PC-3 (cell line): ENCODE data around the gene NT5DC1. TPM values are rescaled to one million over a fixed set of nuclear protein-coding genes. Genes with fewer than 3 reads are reported as not detected.

Experiments
- ATAC-seq: fragments of 200-7000 bp; cut with Tn5 transposase; 2 replicates; pipeline ENCODE4 v1.9.1; 2020; ENCODE audit warnings: mild to moderate bottlenecking, moderate library complexity
- BruUV-seq: library from RNA; stranded (reverse); fragments of 400-500 nt; replicated peaks from 2 replicates; lab custom pipeline; 2021; lab: Mats Ljungman, UMichigan
- CTCF ChIA-PET: fragments of 300-600 bp; sonication (Branson Sonifier 250); formaldehyde crosslinking; loops from one replicate; lab custom pipeline; 2022; ENCODE audit warnings: antibody characterized with exemption; lab: Charles Lee
- POLR2A ChIA-PET: fragments of 300-600 bp; sonication (Branson Sonifier 250); formaldehyde crosslinking; loops from one replicate; lab custom pipeline; 2022; ENCODE audit warnings: antibody characterized with exemption; ENCODE audit not compliant: unreplicated experiment; lab: Charles Lee
- DNase-seq: peaks from one replicate; pipeline ENCODE4 v3.0.0-alpha.2; 2015
- H2AFZ ChIP-seq: fragments of 300-600 bp; sonication (generic); 2 replicates; pipeline ENCODE4 v1.6.0; 2016; ENCODE audit warnings: antibody characterized with exemption, low read length
- H3F3A ChIP-seq: fragments of 300-600 bp; sonication (generic); one replicate; pipeline ENCODE4 v1.6.0; 2017; ENCODE audit warnings: antibody characterized with exemption, low read length, control low read depth, mild to moderate bottlenecking; ENCODE audit not compliant: unreplicated experiment
- H3K27ac ChIP-seq: fragments of 300-600 bp; sonication (generic); 2 replicates; pipeline ENCODE4 v1.5.1; 2016; ENCODE audit warnings: mild to moderate bottlenecking, low read length
- H3K27me3 ChIP-seq: fragments of 300-600 bp; sonication (generic); 2 replicates; pipeline ENCODE4 v1.6.1; 2016; ENCODE audit warnings: low read length, mixed read lengths
- H3K36me3 ChIP-seq: fragments of 300-600 bp; sonication (generic); 2 replicates; pipeline ENCODE4 v1.6.1; 2016; ENCODE audit warnings: low read depth, mixed run types, low read length, mixed read lengths
- H3K4me1 ChIP-seq: fragments of 300-600 bp; sonication (generic); 2 replicates; pipeline ENCODE4 v1.5.1; 2016; ENCODE audit warnings: low read length; ENCODE audit not compliant: insufficient read depth
- H3K4me2 ChIP-seq: fragments of 300-600 bp; sonication (generic); 2 replicates; pipeline ENCODE4 v1.6.0; 2016; ENCODE audit warnings: low read length
- H3K4me3 ChIP-seq: fragments of 300-600 bp; sonication (generic); 2 replicates; pipeline ENCODE4 v1.5.1; 2016; ENCODE audit warnings: mild to moderate bottlenecking, low read length, mixed read lengths
- H3K79me2 ChIP-seq: fragments of 300-600 bp; sonication (generic); 2 replicates; pipeline ENCODE4 v1.6.1; 2017; ENCODE audit warnings: low read length, mixed read lengths
- H3K9ac ChIP-seq: fragments of 300-600 bp; sonication (generic); 2 replicates; pipeline ENCODE4 v1.6.0; 2016; ENCODE audit warnings: mild to moderate bottlenecking, low read length
- H3K9me2 ChIP-seq: fragments of 300-600 bp; sonication (generic); replicated peaks from 2 replicates; pipeline ENCODE4 v1.6.1; 2016; ENCODE audit warnings: mixed run types, low read length, mixed read lengths
- H3K9me3 ChIP-seq: fragments of 300-600 bp; sonication (generic); 2 replicates; pipeline ENCODE4 v1.6.1; 2016; ENCODE audit warnings: low read length, mixed read lengths
- H4K20me1 ChIP-seq: fragments of 300-600 bp; sonication (generic); 2 replicates; pipeline ENCODE4 v1.6.1; 2016; ENCODE audit warnings: low read length, mixed read lengths
- EZH2 ChIP-seq: fragments of 300-600 bp; sonication (generic); IDR thresholded peaks from one replicate; pipeline ENCODE4 v1.6.1; 2017; ENCODE audit warnings: antibody characterized with exemption, mild to moderate bottlenecking, low read length; ENCODE audit not compliant: unreplicated experiment
- EZH2phosphoT487 ChIP-seq: fragments of 300-600 bp; sonication (generic); IDR thresholded peaks from 2 replicates; pipeline ENCODE4 v1.6.1; 2018; ENCODE audit warnings: mild to moderate bottlenecking, antibody characterized with exemption, low read length, borderline replicate concordance
- intact Hi-C: fragments of 100-400 bp; cut with micrococcal nuclease; formaldehyde crosslinking; loops from 2 replicates; pipeline ENCODE4 v1.9.0; 2023
- total RNA-seq: library from RNA; depleted of rRNA; stranded (reverse); fragments of >200 nt; gene quantifications from 2 replicates; pipeline ENCODE4 v1.2.3, GENCODE V29; 2014
- TF ChIP-seq, protein P1 (sequence below): fragments of 300-600 bp; sonication (generic); conservative IDR thresholded peaks from 2 replicates; pipeline ENCODE4 v1.5.1; 2017; ENCODE audit warnings: antibody characterized with exemption, low read depth, mild to moderate bottlenecking, low read length

The NT5DC1 gene
- total RNA-seq, 1 experiment from 2014 or later = 11.3 TPM

DNA sequence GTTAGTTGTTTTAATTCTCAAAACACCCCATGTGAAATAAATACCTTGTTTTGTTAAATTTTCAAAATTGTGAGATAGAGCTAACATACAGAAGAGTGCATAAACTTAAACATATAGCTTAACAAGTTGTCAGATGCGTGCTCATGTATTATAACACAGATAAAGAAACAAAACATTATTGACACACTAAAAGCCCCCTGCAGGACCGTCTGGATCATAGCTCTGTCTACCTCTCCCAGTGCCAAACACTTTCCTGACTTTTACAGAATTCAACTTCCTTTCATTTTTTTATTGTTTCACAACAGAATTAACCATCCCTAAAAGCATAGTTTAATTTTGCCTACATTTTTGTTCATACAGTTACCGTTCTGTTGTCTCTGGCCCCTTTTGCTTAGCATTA, 22.1 kb upstream of the NT5DC1 start:
- Histone ChIP-seq H3K9me2 (no peaks in the 10 kb centered on the region), H3K27ac (no peak overlapping the region), H2AFZ (no peak overlapping the region), H3K4me3 (no peak overlapping the region), H3K9me3 (no peaks in the 10 kb centered on the region), H3K79me2 (no peaks in the 10 kb centered on the region), H4K20me1 (no peaks in the 10 kb centered on the region), H3K27me3 (no peaks in the 10 kb centered on the region), H3K4me2 (no peak overlapping the region), H3F3A (no peaks in the 10 kb centered on the region), H3K36me3 (no peaks in the 10 kb centered on the region), H3K4me1 (peaks cover 13% of the 10 kb centered on the region), H3K9ac (no peak overlapping the region)
- no TSS peak for BruUV-seq
- CTCF ChIA-PET = no interaction called here
- ATAC-seq (no peak), DNase-seq (no peak)
- POLR2A ChIA-PET = no interaction called here
- TF ChIP-seq, protein P1, sequence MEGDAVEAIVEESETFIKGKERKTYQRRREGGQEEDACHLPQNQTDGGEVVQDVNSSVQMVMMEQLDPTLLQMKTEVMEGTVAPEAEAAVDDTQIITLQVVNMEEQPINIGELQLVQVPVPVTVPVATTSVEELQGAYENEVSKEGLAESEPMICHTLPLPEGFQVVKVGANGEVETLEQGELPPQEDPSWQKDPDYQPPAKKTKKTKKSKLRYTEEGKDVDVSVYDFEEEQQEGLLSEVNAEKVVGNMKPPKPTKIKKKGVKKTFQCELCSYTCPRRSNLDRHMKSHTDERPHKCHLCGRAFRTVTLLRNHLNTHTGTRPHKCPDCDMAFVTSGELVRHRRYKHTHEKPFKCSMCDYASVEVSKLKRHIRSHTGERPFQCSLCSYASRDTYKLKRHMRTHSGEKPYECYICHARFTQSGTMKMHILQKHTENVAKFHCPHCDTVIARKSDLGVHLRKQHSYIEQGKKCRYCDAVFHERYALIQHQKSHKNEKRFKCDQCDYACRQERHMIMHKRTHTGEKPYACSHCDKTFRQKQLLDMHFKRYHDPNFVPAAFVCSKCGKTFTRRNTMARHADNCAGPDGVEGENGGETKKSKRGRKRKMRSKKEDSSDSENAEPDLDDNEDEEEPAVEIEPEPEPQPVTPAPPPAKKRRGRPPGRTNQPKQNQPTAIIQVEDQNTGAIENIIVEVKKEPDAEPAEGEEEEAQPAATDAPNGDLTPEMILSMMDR = no peak
- TF ChIP-seq EZH2phosphoT487 (no peak), EZH2 (no peak)
- intact Hi-C loops = no loop called here

DNA sequence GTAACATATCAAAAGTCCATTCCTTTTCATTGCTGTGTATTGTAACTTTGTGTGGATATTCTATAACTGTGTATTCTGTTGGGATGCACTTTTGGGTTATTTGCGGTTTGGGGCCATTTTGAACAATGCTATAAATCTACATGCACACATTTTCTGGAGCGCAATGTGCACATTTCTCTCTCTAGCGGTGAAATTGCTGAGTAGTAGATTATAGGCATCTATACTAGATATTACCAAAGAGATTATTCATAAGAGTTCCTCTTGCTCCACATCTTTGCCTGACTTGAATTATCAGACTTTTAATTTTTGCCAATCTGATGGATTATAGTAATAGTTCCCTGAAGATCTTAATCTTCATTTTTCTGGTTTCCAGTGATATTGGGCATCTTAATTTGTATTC, 21.7 kb upstream of the NT5DC1 start:
- ChIA-PET CTCF (no interaction called here), POLR2A (no interaction called here)
- Histone ChIP-seq H3K9me2 (no peaks in the 10 kb centered on the region), H3K9ac (no peak overlapping the region), H2AFZ (no peak overlapping the region), H3K36me3 (no peaks in the 10 kb centered on the region), H3K9me3 (no peaks in the 10 kb centered on the region), H3K27me3 (no peaks in the 10 kb centered on the region), H4K20me1 (no peaks in the 10 kb centered on the region), H3K79me2 (no peaks in the 10 kb centered on the region), H3K4me3 (no peak overlapping the region), H3K4me2 (no peak overlapping the region), H3K27ac (no peak overlapping the region), H3F3A (no peaks in the 10 kb centered on the region), H3K4me1 (peaks cover 8% of the 10 kb centered on the region)
- no peak for TF ChIP-seq EZH2phosphoT487
- TF ChIP-seq, protein P1 = no peak
- TF ChIP-seq EZH2 = no peak
- ATAC-seq (no peak), DNase-seq (no peak)
- BruUV-seq = no TSS peak
- intact Hi-C loops = no loop called here

DNA sequence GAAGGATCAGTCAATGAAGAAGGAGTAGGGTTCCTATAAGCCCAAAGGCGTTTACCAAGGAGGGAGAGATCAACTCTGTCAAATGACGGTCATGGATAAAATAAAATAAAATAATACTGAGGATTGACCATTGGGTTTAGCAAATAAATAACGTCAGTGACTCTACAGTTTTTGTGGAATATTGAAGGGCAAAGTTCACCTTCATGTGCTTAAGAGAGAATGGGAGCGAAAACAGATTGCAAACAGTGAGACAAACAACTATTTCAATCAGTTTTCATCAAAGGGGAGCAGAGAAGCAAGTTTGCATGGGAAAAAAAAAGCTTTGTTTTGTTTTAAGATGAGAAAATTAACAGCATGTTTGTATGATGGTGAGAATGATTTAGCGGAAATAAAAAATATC, 17.6 kb upstream of the NT5DC1 start:
- ChIA-PET CTCF (no interaction called here), POLR2A (no interaction called here)
- intact Hi-C loops = no loop called here
- TF ChIP-seq, protein P1 = no peak
- TF ChIP-seq EZH2 = no peak
- no peak for TF ChIP-seq EZH2phosphoT487
- Histone ChIP-seq H3K4me1 (peaks cover 7% of the 10 kb centered on the region), H3K27ac (no peak overlapping the region), H3K9ac (no peak overlapping the region), H4K20me1 (no peaks in the 10 kb centered on the region), H3K9me3 (no peaks in the 10 kb centered on the region), H3K9me2 (no peaks in the 10 kb centered on the region), H3K4me2 (no peak overlapping the region), H3F3A (no peaks in the 10 kb centered on the region), H3K36me3 (no peaks in the 10 kb centered on the region), H3K79me2 (no peaks in the 10 kb centered on the region), H2AFZ (no peak overlapping the region), H3K4me3 (no peak overlapping the region), H3K27me3 (no peaks in the 10 kb centered on the region)
- BruUV-seq = no TSS peak
- ATAC-seq (no peak), DNase-seq (no peak)
